Activated T-helper 9 cell treated with anti-CD3 and anti-CD28 coated beads, Interleukin-2, amount 50 U/mL, for 16 hours (primary cell): ENCODE measurements around the gene FFAR1.

Source experiments
- DNase-seq: peaks from one replicate; pipeline ENCODE4 v3.0.0-alpha.2; 2020; ENCODE audit warnings: low read depth

FFAR1 gene

GRCh38 chr19:35347171-35347929 lies at the start of gene FFAR1:
TSS of gene FFAR1 (plus strand) at chr19:35347902. CDS start at chr19:35351552, 3,650 bp downstream.
- DNase-seq: peak; percentile 19

- DNase-seq: no peak
Measured at GRCh38 chr19:35297922-35298321, 49.8 kb upstream of the FFAR1 start.

GRCh38 chr19:35298561-35298972 lies 49.1 kb upstream of the FFAR1 start:
- no peak for DNase-seq

GRCh38 chr19:35299523-35300338 lies 48.0 kb upstream of the FFAR1 start:
- DNase-seq: no peak

- DNase-seq: no peak
Measured at GRCh38 chr19:35300339-35300649, 47.4 kb upstream of the FFAR1 start.

GRCh38 chr19:35301961-35302360 lies 45.7 kb upstream of the FFAR1 start:
- DNase-seq: no peak

GRCh38 chr19:35302446-35302845 lies 45.3 kb upstream of the FFAR1 start:
- no peak for DNase-seq

- no peak for DNase-seq
Measured at GRCh38 chr19:35303357-35303915, 44.3 kb upstream of the FFAR1 start.

- DNase-seq: no peak
Measured at GRCh38 chr19:35304036-35304435, 43.7 kb upstream of the FFAR1 start.

GRCh38 chr19:35305181-35305580 lies 42.5 kb upstream of the FFAR1 start:
- DNase-seq: no peak

GRCh38 chr19:35306473-35307246 lies 41.0 kb upstream of the FFAR1 start:
- no peak for DNase-seq

GRCh38 chr19:35307931-35308330 lies 39.8 kb upstream of the FFAR1 start:
- no peak for DNase-seq

- DNase-seq: no peak
Measured at GRCh38 chr19:35308910-35309309, 38.8 kb upstream of the FFAR1 start.

- DNase-seq: no peak
Measured at GRCh38 chr19:35309481-35310279, 38.0 kb upstream of the FFAR1 start.

GRCh38 chr19:35310331-35310730 lies 37.4 kb upstream of the FFAR1 start:
- no peak for DNase-seq

- no peak for DNase-seq
Measured at GRCh38 chr19:35310811-35311465, 36.8 kb upstream of the FFAR1 start.

GRCh38 chr19:35311901-35312665 lies 35.6 kb upstream of the FFAR1 start:
- DNase-seq: no peak

GRCh38 chr19:35313587-35313986 lies 34.1 kb upstream of the FFAR1 start:
- no peak for DNase-seq

GRCh38 chr19:35314031-35314430 lies 33.7 kb upstream of the FFAR1 start:
- no peak for DNase-seq

- DNase-seq: no peak
Measured at GRCh38 chr19:35314858-35315470, 32.7 kb upstream of the FFAR1 start.
